SK-N-SH (cell line): ENCODE measurements around the gene KEAP1.
"Not testable (repeated sequence)": the region's sequence is repeated elsewhere in the genome, so short reads cannot be mapped to it uniquely, and the experiment has no call there.

ENCODE experiments used
- CTCF ChIP-seq: fragments of 200-600 bp; sonication (generic); IDR thresholded peaks from 2 replicates; pipeline ENCODE4 v1.6.1; 2017; ENCODE audit warnings: antibody characterized with exemption, mild to moderate bottlenecking, moderate library complexity
- EP300 ChIP-seq, 2 experiments: IDR thresholded peaks; 2 replicates each; pipeline versions ENCODE4 v1.4.0 to v1.6.1; 2012; ENCODE audit warnings: borderline replicate concordance in 1 of 2, low read depth in 1 of 2, low read length in 1 of 2
- FOXM1 ChIP-seq: IDR thresholded peaks from 2 replicates; pipeline ENCODE4 v1.4.0; 2012; ENCODE audit warnings: low read depth, mild to moderate bottlenecking
- GATA2 ChIP-seq: sonication (generic); formaldehyde crosslinking; IDR thresholded peaks from 2 replicates; pipeline ENCODE4 v1.5.0; 2020; ENCODE audit warnings: mild to moderate bottlenecking, missing genetic modification reagents
- POLR2AphosphoS5 ChIP-seq: IDR thresholded peaks from 2 replicates; pipeline ENCODE4 v1.6.1; 2012; ENCODE audit warnings: low read depth, low read length
- REST ChIP-seq: IDR thresholded peaks from 2 replicates; pipeline ENCODE4 v1.6.1; 2012; ENCODE audit warnings: mild to moderate bottlenecking, low read depth, low read length, moderate library complexity
- TAF1 ChIP-seq: IDR thresholded peaks from 2 replicates; pipeline ENCODE4 v1.6.1; 2012; ENCODE audit warnings: low read depth, mild to moderate bottlenecking, low read length, moderate library complexity, borderline replicate concordance
- TCF12 ChIP-seq: IDR thresholded peaks from 2 replicates; pipeline ENCODE4 v1.4.0; 2012
- USF2 ChIP-seq: fragments of 150-350 bp; IDR thresholded peaks from 2 replicates; pipeline ENCODE4 v1.6.1; 2017; ENCODE audit warnings: antibody characterized with exemption, low read length, low read depth, borderline replicate concordance

- TF ChIP-seq GATA2 (CRISPR knock-in tag); REST; POLR2AphosphoS5; EP300 (IDR thresholded peaks at IDR 0.05; ENCODE audit: borderline replicate concordance in 1 of 2, low read depth in 1 of 2, low read length in 1 of 2); USF2; CTCF; TCF12; TAF1; FOXM1: not testable (repeated sequence)
These were observed 23.7 kb upstream of the KEAP1 start for GRCh38 chr19:10526887-10527286.
